Measurements from ENCODE around the gene DUSP8. TPM values are rescaled to one million over a fixed set of nuclear protein-coding genes. Genes with fewer than 3 reads are reported as not detected.

The DUSP8 gene
- total and polyA plus RNA-seq, 8 donors = 6.4 to 23.5 (median 12.2) TPM

DNA sequence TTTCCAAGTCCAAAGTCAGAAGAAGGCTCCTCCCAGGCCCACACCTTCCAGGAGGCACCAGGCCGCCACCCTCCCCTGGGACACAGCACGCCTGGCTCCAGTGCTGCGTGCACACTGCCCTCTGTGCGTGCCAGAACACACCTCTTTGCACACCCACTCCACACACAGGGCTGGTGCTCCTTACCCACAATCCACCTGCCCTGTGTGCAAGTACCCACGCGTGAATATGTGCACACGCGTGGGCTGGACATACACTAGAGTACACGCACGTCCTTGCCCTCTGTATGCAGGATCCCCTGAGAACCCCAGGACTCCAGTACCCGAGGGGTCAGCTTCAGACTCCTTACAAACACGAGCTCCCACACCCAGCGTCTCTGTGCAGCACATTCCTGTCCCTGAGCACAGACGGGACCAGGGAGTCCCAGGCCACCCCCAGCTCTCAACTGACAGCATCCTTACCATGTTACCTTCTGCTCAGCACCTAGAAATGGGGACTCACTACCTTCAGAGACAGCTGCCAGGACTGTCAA lies 2.8 kb downstream of the DUSP8 start:
- DNase-seq = peak in 3 of 6 donors; percentile 20 to 59 (median 46)
- Histone ChIP-seq H3K36me3 (no peaks in the 10 kb centered on the region), H3K4me1 (peaks cover 0 to 21% (median 9%) of the 10 kb centered on the region in 3 donors), H3K9me3 (no peaks in the 10 kb centered on the region), H3K27me3 (no peaks in the 10 kb centered on the region), H3K4me3 (no peak overlapping the region), H3K27ac (no peak overlapping the region)
- FAIRE-seq = no peak
- no peak for ATAC-seq
- TF ChIP-seq, protein P1, sequence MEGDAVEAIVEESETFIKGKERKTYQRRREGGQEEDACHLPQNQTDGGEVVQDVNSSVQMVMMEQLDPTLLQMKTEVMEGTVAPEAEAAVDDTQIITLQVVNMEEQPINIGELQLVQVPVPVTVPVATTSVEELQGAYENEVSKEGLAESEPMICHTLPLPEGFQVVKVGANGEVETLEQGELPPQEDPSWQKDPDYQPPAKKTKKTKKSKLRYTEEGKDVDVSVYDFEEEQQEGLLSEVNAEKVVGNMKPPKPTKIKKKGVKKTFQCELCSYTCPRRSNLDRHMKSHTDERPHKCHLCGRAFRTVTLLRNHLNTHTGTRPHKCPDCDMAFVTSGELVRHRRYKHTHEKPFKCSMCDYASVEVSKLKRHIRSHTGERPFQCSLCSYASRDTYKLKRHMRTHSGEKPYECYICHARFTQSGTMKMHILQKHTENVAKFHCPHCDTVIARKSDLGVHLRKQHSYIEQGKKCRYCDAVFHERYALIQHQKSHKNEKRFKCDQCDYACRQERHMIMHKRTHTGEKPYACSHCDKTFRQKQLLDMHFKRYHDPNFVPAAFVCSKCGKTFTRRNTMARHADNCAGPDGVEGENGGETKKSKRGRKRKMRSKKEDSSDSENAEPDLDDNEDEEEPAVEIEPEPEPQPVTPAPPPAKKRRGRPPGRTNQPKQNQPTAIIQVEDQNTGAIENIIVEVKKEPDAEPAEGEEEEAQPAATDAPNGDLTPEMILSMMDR (IDR thresholded peaks at IDR 0.05) = no peak
- intact Hi-C loops (cut with DNase I) = no loop called here
- 73 to 84% methylated on average over 14 of the region's 14 CpGs for WGBS, 2 donors

DNA sequence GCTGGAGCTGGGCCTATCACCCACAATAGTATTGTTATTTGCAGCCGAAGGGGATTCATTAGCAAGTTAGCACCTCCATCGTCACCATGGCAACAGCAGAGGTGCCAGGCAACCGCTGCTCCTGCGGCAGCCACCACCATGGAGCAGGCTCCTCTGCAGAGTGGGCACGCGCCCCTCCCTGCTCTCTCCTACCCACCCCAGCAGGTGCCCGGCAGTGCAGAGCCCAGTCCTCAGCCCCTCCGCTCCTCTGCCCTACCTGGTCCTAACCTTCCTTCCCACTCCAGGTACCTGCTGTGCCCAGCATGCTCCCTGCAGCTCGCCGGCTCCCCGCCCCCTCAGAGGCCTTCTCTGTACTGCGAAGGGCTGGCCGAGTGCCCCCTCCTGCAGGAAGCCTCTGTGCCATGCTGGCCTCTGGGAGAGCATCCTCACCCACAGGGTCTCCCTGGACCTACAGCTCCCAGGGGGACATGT lies 3.6 kb downstream of the DUSP8 start:
- no peak for FAIRE-seq
- H3K4me1 ChIP-seq = peaks cover 0 to 21% (median 9%) of the 10 kb centered on the region in 3 donors
- no peak overlapping the region for H3K4me3 ChIP-seq
- H3K27ac ChIP-seq = no peak overlapping the region
- H3K27me3 ChIP-seq = no peaks in the 10 kb centered on the region
- H3K36me3 ChIP-seq = peaks cover 0 to 1% (median 0%) of the 10 kb centered on the region in 3 donors
- no peaks in the 10 kb centered on the region for H3K9me3 ChIP-seq
- TF ChIP-seq, protein P1 (IDR thresholded peaks at IDR 0.05) = no peak
- intact Hi-C loops (cut with DNase I) = no loop called here
- 62 to 68% methylated on average over 13 of the region's 13 CpGs for WGBS, 2 donors
- no peak for ATAC-seq
- peak; percentile 31 to 74 (median 48) for DNase-seq

DNA sequence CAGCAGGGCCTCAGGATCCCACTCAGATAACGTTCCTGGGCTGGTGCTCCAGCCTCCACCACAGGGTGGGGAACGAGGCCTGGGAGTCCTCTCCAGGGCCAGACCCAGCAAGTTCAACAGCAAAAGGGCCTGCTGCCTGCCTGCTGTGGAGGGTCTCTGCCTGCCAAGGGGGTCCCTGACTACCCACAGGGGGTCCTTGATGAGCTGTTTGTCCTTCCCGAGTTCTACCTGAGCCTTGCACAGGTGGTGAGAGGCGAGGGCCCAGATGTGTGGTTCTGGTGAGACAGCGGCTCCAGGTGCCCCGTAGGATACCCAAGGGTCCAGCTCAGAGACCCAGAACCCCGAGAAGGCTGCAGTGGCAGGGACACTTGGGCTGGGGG lies 4.4 kb downstream of the DUSP8 start:
- WGBS, 2 donors = 75 to 79% methylated on average over 7 of the region's 7 CpGs
- peaks cover 0 to 9% (median 0%) of the 10 kb centered on the region in 3 donors for H3K36me3 ChIP-seq
- no peak overlapping the region for H3K27ac ChIP-seq
- peaks cover 0 to 21% (median 9%) of the 10 kb centered on the region in 3 donors for H3K4me1 ChIP-seq
- TF ChIP-seq, protein P1 (IDR thresholded peaks at IDR 0.05) = no peak
- H3K27me3 ChIP-seq = no peaks in the 10 kb centered on the region
- no peak for ATAC-seq
- no peaks in the 10 kb centered on the region for H3K9me3 ChIP-seq
- intact Hi-C loops (cut with DNase I) = no loop called here
- H3K4me3 ChIP-seq = no peak overlapping the region
- DNase-seq = peak in 2 of 6 donors; percentile 9 to 22
- no peak for FAIRE-seq

DNA sequence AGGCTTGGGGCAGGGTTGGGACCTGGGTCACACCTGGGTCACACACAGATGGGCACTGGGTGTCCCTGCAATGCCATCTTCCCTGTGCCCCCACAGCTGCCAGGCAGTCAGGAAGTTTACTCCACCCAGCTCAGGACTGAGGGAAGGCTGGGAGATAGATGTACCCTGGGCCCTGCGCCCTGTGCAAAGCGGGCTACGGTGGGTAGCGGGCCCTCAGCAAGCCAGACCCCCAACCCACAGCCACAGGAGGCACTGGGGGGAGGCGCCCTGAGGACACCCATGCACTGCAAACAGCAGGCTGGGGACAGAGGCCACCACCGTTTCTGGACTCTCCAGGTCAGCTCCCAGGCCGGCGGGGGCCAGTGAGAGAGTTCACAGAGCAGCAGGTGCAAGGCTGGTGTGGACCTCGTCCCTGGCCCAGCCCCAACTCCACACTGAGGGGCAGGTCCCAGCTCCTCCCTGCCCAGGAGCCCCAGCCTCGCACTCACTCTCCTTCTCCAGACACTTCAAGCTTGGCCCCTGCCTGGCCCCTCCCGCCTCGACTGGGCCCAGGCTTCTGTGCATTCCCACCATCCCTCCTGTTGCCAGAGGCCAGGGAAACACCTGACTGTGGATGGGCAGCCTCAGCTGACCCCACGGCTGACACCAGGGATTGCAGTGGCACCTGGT lies 4.9 kb downstream of the DUSP8 start:
- ATAC-seq = no peak
- peak in 5 of 6 donors; percentile 18 to 79 (median 56) for DNase-seq
- Histone ChIP-seq H3K27ac (no peak overlapping the region), H3K36me3 (peaks cover 0 to 12% (median 0%) of the 10 kb centered on the region in 3 donors), H3K4me1 (peaks cover 0 to 21% (median 9%) of the 10 kb centered on the region in 3 donors), H3K9me3 (no peaks in the 10 kb centered on the region), H3K4me3 (no peak overlapping the region), H3K27me3 (no peaks in the 10 kb centered on the region)
- intact Hi-C loops (cut with DNase I) = no loop called here
- WGBS, 2 donors = 61 to 65% methylated on average over 13 of the region's 13 CpGs
- no peak for FAIRE-seq
- TF ChIP-seq, protein P1 (IDR thresholded peaks at IDR 0.05) = no peak
